K562 (cell line): Measurements from ENCODE around the gene CABP4. TPM values are rescaled to one million over a fixed set of nuclear protein-coding genes. Genes with fewer than 3 reads are reported as not detected.
A peak's percentile ranks its signal among the peaks of the same experiment; 100 is the strongest.

Source experiments
- ERF ChIP-seq: fragments of 450-650 bp; formaldehyde crosslinking; IDR thresholded peaks from 2 replicates; pipeline ENCODE4 v1.4.0; 2020; ENCODE audit warnings: mild to moderate bottlenecking, mixed read lengths
- FOXJ2 ChIP-seq: fragments of 200-800 bp; sonication (Bioruptor generic); IDR thresholded peaks from 2 replicates; pipeline ENCODE4 v1.6.1; 2016; ENCODE audit warnings: missing genetic modification characterization, missing compliant biosample characterization
- HEY1 ChIP-seq: fragments of 250-450 bp; sonication (Bioruptor Pico); IDR thresholded peaks from 2 replicates; pipeline ENCODE4 v1.5.0; 2020; ENCODE audit warnings: mild to moderate bottlenecking, moderate library complexity, borderline replicate concordance
- JUN ChIP-seq, 2 experiments: sonication (generic) in 1 of 2; formaldehyde crosslinking in 1 of 2; IDR thresholded peaks; 2 replicates each; pipeline versions ENCODE4 v1.6.1 to v1.8.0; 2012 to 2022; ENCODE audit warnings: borderline replicate concordance in 2 of 2, mild to moderate bottlenecking in 2 of 2, improper control_type of control experiment in 1 of 2, low read depth in 1 of 2, low read length in 1 of 2, missing genetic modification reagents in 1 of 2
- MAFG ChIP-seq: fragments of 450-650 bp; conservative IDR thresholded peaks from 2 replicates; pipeline ENCODE4 v1.6.1; 2016; ENCODE audit warnings: missing genetic modification characterization, missing compliant biosample characterization
- MTA1 ChIP-seq: fragments of 450-650 bp; IDR thresholded peaks from 2 replicates; pipeline ENCODE4 v1.6.1; 2017; ENCODE audit warnings: borderline replicate concordance
- POLR2A ChIP-seq: fragments of 450-650 bp; conservative IDR thresholded peaks from 2 replicates; pipeline ENCODE4 v1.6.1; 2016
- RB1 ChIP-seq: fragments of 450-650 bp; IDR thresholded peaks from 2 replicates; pipeline ENCODE4 v1.6.1; 2017; ENCODE audit warnings: low read depth, mild to moderate bottlenecking
- TARDBP ChIP-seq: fragments of 450-650 bp; IDR thresholded peaks from 2 replicates; pipeline ENCODE4 v1.6.1; 2016
- U2AF1 ChIP-seq: fragments of 200-400 bp; formaldehyde crosslinking; optimal IDR thresholded peaks from 2 replicates; pipeline ENCODE3; 2017; ENCODE audit warnings: mild to moderate bottlenecking, low read depth, low read length, moderate library complexity
- ZBTB17 ChIP-seq: fragments of 450-650 bp; formaldehyde crosslinking; IDR thresholded peaks from 2 replicates; pipeline ENCODE4 v1.4.0; 2020; ENCODE audit warnings: mild to moderate bottlenecking
- ZFX ChIP-seq: sonication (generic); formaldehyde crosslinking; IDR thresholded peaks from 2 replicates; pipeline ENCODE4 v1.8.0; 2022; ENCODE audit warnings: mild to moderate bottlenecking, missing genetic modification reagents, moderate library complexity
- ZNF143 ChIP-seq: sonication (generic); formaldehyde crosslinking; IDR thresholded peaks from 2 replicates; pipeline ENCODE4 v1.9.0; 2022; ENCODE audit warnings: mild to moderate bottlenecking, missing genetic modification reagents
- polyA plus RNA-seq, 8 experiments: library from polyadenylated mRNA; depleted of rRNA in 4 of 8; stranded (reverse) in 5 of 8; unstranded in 3 of 8; fragments of >200 nt; fragmentation: Nextera tagmentation in 2 of 8; fragmentation: Illumina TruSeq in 1 of 8; extraction: Ambion mirVana in 2 of 8; extraction: Trizol in 1 of 8; gene quantifications; 2 replicates each; pipeline versions ENCODE4 v1.2.1 to v1.2.3, GENCODE V29; 2011 to 2014; ENCODE audit warnings: inconsistent platforms in 1 of 8, missing spikeins in 1 of 8
- total RNA-seq, 7 experiments: library from RNA; depleted of rRNA in 6 of 7; stranded (reverse); fragments of >200 nt in 6 of 7; fragmentation: Illumina TruSeq in 2 of 7; extraction: Trizol in 2 of 7; gene quantifications; 2 replicates each; pipeline versions ENCODE4 v1.2.1 to v1.2.3, GENCODE V29; 2011 to 2021; ENCODE audit warnings: low replicate concordance in 1 of 7
- TF ChIP-seq, protein P1 (sequence below), 2 experiments: fragments of 450-650 bp; formaldehyde crosslinking in 1 of 2; IDR thresholded peaks; 2 replicates each; pipeline versions ENCODE4 v1.4.0 to v1.6.1; 2014 to 2020; ENCODE audit warnings: mild to moderate bottlenecking in 2 of 2, borderline replicate concordance in 1 of 2, low read depth in 1 of 2
- TF ChIP-seq, protein P2 (sequence below): sonication (generic); formaldehyde crosslinking; IDR thresholded peaks from 2 replicates; pipeline ENCODE4 v1.8.1; 2023; ENCODE audit warnings: mild to moderate bottlenecking, missing genetic modification reagents
- TF ChIP-seq, protein P3 (sequence below): fragments of 450-650 bp; IDR thresholded peaks from 2 replicates; pipeline ENCODE4 v1.6.1; 2014; ENCODE audit warnings: low read depth, mild to moderate bottlenecking, moderate library complexity, borderline replicate concordance

The CABP4 gene
- total and polyA plus RNA-seq, 9 of the 15 experiments (the other 6 are each of a cell fraction or from before 2014, with no cell fraction given), result 0.11 TPM; not detected in 8

DNA sequence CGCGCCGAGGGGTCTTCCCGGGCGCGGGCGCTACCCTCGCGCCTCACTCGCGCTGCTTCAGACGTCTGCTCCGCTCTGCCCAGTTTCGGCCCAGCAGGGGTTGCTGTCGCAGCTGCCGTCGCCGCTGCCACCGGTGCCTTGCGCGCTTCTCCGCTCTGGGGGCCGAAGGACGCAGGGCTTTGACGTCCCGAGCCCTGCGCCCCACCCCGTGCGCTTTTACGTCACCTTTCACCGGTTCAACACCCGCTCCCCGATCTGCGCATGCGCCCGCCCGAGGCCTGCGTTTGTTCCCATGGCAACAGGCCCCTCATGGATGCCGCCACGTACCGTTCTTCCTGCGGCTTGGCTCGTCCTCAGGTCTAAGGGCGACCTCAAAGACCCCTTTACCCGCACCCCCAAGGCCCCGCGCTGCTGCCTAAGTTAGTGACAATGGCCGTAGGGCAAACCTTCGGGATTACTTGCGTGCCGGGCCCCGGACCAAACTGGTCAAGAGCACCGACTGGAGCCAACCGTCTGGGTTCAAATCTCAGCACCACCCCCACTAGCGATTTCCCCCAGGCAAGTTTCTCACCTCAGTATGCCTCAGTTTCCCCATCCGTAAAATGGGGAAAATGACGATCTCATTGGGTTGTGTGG lies 53.5 kb downstream of the CABP4 start (continued):
- TF ChIP-seq, protein P1, sequence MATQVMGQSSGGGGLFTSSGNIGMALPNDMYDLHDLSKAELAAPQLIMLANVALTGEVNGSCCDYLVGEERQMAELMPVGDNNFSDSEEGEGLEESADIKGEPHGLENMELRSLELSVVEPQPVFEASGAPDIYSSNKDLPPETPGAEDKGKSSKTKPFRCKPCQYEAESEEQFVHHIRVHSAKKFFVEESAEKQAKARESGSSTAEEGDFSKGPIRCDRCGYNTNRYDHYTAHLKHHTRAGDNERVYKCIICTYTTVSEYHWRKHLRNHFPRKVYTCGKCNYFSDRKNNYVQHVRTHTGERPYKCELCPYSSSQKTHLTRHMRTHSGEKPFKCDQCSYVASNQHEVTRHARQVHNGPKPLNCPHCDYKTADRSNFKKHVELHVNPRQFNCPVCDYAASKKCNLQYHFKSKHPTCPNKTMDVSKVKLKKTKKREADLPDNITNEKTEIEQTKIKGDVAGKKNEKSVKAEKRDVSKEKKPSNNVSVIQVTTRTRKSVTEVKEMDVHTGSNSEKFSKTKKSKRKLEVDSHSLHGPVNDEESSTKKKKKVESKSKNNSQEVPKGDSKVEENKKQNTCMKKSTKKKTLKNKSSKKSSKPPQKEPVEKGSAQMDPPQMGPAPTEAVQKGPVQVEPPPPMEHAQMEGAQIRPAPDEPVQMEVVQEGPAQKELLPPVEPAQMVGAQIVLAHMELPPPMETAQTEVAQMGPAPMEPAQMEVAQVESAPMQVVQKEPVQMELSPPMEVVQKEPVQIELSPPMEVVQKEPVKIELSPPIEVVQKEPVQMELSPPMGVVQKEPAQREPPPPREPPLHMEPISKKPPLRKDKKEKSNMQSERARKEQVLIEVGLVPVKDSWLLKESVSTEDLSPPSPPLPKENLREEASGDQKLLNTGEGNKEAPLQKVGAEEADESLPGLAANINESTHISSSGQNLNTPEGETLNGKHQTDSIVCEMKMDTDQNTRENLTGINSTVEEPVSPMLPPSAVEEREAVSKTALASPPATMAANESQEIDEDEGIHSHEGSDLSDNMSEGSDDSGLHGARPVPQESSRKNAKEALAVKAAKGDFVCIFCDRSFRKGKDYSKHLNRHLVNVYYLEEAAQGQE (IDR thresholded peaks at IDR 0.05; ENCODE audit: borderline replicate concordance), result no peak
- TF ChIP-seq, protein P1 (CRISPR knock-in tag; IDR thresholded peaks at IDR 0.05; ENCODE audit: low read depth), result peak; percentile 63; the same call in 1 of the 2 replicates
- TF ChIP-seq POLR2A, result peak; percentile 86
- TF ChIP-seq ZFX (CRISPR knock-in tag), result peak; percentile 83
- TF ChIP-seq JUN (IDR thresholded peaks at IDR 0.05; ENCODE audit: borderline replicate concordance, low read depth, low read length), result no peak
- peak; percentile 70; the same call in 1 of the 2 replicates for TF ChIP-seq JUN (CRISPR knock-in tag; IDR thresholded peaks at IDR 0.05; ENCODE audit: borderline replicate concordance)
- TF ChIP-seq RB1, result peak; percentile 91
- peak; percentile 98 for TF ChIP-seq MTA1
- TF ChIP-seq TARDBP, result peak; percentile 70; the same call in 1 of the 2 replicates
- TF ChIP-seq ERF (CRISPR knock-in tag), result 0 out of 2 replicates have a peak, but pooled peaks have one; percentile 16
- no peak for TF ChIP-seq HEY1
- TF ChIP-seq FOXJ2 (tag), result peak; percentile 72
- TF ChIP-seq U2AF1, result peak; percentile 89
- TF ChIP-seq, protein P2, sequence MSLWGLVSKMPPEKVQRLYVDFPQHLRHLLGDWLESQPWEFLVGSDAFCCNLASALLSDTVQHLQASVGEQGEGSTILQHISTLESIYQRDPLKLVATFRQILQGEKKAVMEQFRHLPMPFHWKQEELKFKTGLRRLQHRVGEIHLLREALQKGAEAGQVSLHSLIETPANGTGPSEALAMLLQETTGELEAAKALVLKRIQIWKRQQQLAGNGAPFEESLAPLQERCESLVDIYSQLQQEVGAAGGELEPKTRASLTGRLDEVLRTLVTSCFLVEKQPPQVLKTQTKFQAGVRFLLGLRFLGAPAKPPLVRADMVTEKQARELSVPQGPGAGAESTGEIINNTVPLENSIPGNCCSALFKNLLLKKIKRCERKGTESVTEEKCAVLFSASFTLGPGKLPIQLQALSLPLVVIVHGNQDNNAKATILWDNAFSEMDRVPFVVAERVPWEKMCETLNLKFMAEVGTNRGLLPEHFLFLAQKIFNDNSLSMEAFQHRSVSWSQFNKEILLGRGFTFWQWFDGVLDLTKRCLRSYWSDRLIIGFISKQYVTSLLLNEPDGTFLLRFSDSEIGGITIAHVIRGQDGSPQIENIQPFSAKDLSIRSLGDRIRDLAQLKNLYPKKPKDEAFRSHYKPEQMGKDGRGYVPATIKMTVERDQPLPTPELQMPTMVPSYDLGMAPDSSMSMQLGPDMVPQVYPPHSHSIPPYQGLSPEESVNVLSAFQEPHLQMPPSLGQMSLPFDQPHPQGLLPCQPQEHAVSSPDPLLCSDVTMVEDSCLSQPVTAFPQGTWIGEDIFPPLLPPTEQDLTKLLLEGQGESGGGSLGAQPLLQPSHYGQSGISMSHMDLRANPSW (CRISPR knock-in tag), result no peak
- TF ChIP-seq ZNF143, result 0 out of 2 replicates have a peak, but pooled peaks have one; percentile 42
- TF ChIP-seq, protein P3, sequence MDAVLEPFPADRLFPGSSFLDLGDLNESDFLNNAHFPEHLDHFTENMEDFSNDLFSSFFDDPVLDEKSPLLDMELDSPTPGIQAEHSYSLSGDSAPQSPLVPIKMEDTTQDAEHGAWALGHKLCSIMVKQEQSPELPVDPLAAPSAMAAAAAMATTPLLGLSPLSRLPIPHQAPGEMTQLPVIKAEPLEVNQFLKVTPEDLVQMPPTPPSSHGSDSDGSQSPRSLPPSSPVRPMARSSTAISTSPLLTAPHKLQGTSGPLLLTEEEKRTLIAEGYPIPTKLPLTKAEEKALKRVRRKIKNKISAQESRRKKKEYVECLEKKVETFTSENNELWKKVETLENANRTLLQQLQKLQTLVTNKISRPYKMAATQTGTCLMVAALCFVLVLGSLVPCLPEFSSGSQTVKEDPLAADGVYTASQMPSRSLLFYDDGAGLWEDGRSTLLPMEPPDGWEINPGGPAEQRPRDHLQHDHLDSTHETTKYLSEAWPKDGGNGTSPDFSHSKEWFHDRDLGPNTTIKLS, result peak; percentile 81
- TF ChIP-seq MAFG (tag), result no peak
- 0 out of 2 replicates have a peak, but pooled peaks have one; percentile 74 for TF ChIP-seq ZBTB17
